Hematopoietic multipotent progenitor cell treated with erythropoietin and hydrocortisone succinate and interleukin-3 and kit ligand, for 17 days (in vitro differentiated cells): ENCODE results near the gene APPL2.

Experiments
- DNase-seq: peaks from one replicate; pipeline ENCODE4 v3.0.0-alpha.2; 2015; ENCODE audit warnings: low spot score

Gene APPL2

GRCh38 chr12:105223352-105223845, 12.6 kb downstream of the APPL2 start:
- DNase-seq: peak; percentile 55

- DNase-seq: no peak
Measured at GRCh38 chr12:105222726-105223351, 13.1 kb downstream of the APPL2 start.

- DNase-seq: no peak
Measured at GRCh38 chr12:105222284-105222655, 13.7 kb downstream of the APPL2 start.

- DNase-seq: no peak
Measured at GRCh38 chr12:105221583-105222283, 14.2 kb downstream of the APPL2 start.

GRCh38 chr12:105220929-105221290, 15.1 kb downstream of the APPL2 start:
- no peak for DNase-seq

GRCh38 chr12:105220150-105220928, 15.6 kb downstream of the APPL2 start:
- no peak for DNase-seq

- DNase-seq: no peak
Measured at GRCh38 chr12:105219261-105220028, 16.5 kb downstream of the APPL2 start.

GRCh38 chr12:105218434-105218833, 17.5 kb downstream of the APPL2 start:
- no peak for DNase-seq

GRCh38 chr12:105214670-105215375, 21.2 kb downstream of the APPL2 start:
- no peak for DNase-seq

- no peak for DNase-seq
Measured at GRCh38 chr12:105214148-105214547, 21.8 kb downstream of the APPL2 start.

- DNase-seq: no peak
Measured at GRCh38 chr12:105212438-105212837, 23.5 kb downstream of the APPL2 start.

- DNase-seq: no peak
Measured at GRCh38 chr12:105209091-105209490, 26.9 kb downstream of the APPL2 start.

- DNase-seq: no peak
Measured at GRCh38 chr12:105206686-105207374, 29.1 kb downstream of the APPL2 start.

- DNase-seq: no peak
Measured at GRCh38 chr12:105205322-105206048, 30.5 kb downstream of the APPL2 start.

GRCh38 chr12:105204916-105205315, 31.1 kb downstream of the APPL2 start:
- DNase-seq: no peak

- no peak for DNase-seq
Measured at GRCh38 chr12:105204127-105204526, 31.8 kb downstream of the APPL2 start.

- no peak for DNase-seq
Measured at GRCh38 chr12:105202202-105202601, 33.8 kb downstream of the APPL2 start.

GRCh38 chr12:105201299-105201698, 34.7 kb downstream of the APPL2 start:
- DNase-seq: no peak

- no peak for DNase-seq
Measured at GRCh38 chr12:105200385-105200784, 35.6 kb downstream of the APPL2 start.

- DNase-seq: no peak
Measured at GRCh38 chr12:105198961-105199360, 37.0 kb downstream of the APPL2 start.
